SK-N-SH treated with all-trans-retinoic acid at 6 μM for 48 hours (cell line): Measurements from ENCODE around the gene MXRA8.

Experiments used
- ATAC-seq: fragments of 200-7000 bp; cut with Tn5 transposase; 3 replicates; pipeline ENCODE4 v1.9.1; 2020; ENCODE audit warnings: mild to moderate bottlenecking, moderate library complexity
- ARNTL ChIP-seq: fragments of 450-650 bp; formaldehyde crosslinking; IDR thresholded peaks from 2 replicates; pipeline ENCODE4 v1.5.0; 2020; ENCODE audit warnings: low read depth, mild to moderate bottlenecking, moderate library complexity, borderline replicate concordance
- BACH2 ChIP-seq: fragments of 250-450 bp; sonication (Bioruptor Pico); IDR thresholded peaks from 2 replicates; pipeline ENCODE4 v1.9.0; 2021; ENCODE audit warnings: mild to moderate bottlenecking, borderline replicate concordance
- CSDC2 ChIP-seq: fragments of 250-450 bp; sonication (Bioruptor Pico); IDR thresholded peaks from 2 replicates; pipeline ENCODE4 v1.5.0; 2020; ENCODE audit warnings: mild to moderate bottlenecking, moderate library complexity
- ESRRG ChIP-seq: fragments of 250-450 bp; sonication (Bioruptor Pico); IDR thresholded peaks from 2 replicates; pipeline ENCODE4 v1.6.1; 2021; ENCODE audit warnings: mild to moderate bottlenecking
- ISL1 ChIP-seq: fragments of 250-450 bp; sonication (Bioruptor Pico); IDR thresholded peaks from 2 replicates; pipeline ENCODE4 v2.1.2; 2022; ENCODE audit warnings: mild to moderate bottlenecking, moderate library complexity
- OSR1 ChIP-seq: fragments of 250-450 bp; sonication (Bioruptor Pico); IDR thresholded peaks from 2 replicates; pipeline ENCODE4 v1.8.0; 2022; ENCODE audit warnings: moderate library complexity, mild to moderate bottlenecking, inconsistent platforms
- TOX ChIP-seq: fragments of 250-450 bp; sonication (Bioruptor Pico); IDR thresholded peaks from 2 replicates; pipeline ENCODE4 v1.8.0; 2021; ENCODE audit warnings: mild to moderate bottlenecking, moderate library complexity, borderline replicate concordance
- ZC3H10 ChIP-seq: fragments of 250-450 bp; sonication (Bioruptor Pico); IDR thresholded peaks from 2 replicates; pipeline ENCODE4 v1.5.1; 2021; ENCODE audit warnings: mild to moderate bottlenecking, moderate library complexity
- ZFP3 ChIP-seq: fragments of 250-450 bp; sonication (Bioruptor Pico); IDR thresholded peaks from 2 replicates; pipeline ENCODE4 v1.5.0; 2020; ENCODE audit warnings: mild to moderate bottlenecking, moderate library complexity
- ZFP30 ChIP-seq: fragments of 450-650 bp; formaldehyde crosslinking; IDR thresholded peaks from 2 replicates; pipeline ENCODE4 v1.5.0; 2022; ENCODE audit warnings: mild to moderate bottlenecking, moderate library complexity
- ZNF565 ChIP-seq: fragments of 450-650 bp; formaldehyde crosslinking; conservative IDR thresholded peaks from 2 replicates; pipeline ENCODE4 v1.5.0; 2020; ENCODE audit warnings: low read depth, mild to moderate bottlenecking, moderate library complexity
- ZNF8 ChIP-seq: fragments of 450-650 bp; formaldehyde crosslinking; IDR thresholded peaks from 2 replicates; pipeline ENCODE4 v1.5.0; 2020; ENCODE audit warnings: mild to moderate bottlenecking, moderate library complexity
- TF ChIP-seq, protein P1 (sequence below): fragments of 250-450 bp; sonication (Bioruptor Pico); IDR thresholded peaks from 2 replicates; pipeline ENCODE4 v1.5.1; 2021; ENCODE audit warnings: mild to moderate bottlenecking, moderate library complexity
- TF ChIP-seq, protein P2 (sequence below): fragments of 250-450 bp; sonication (Bioruptor Pico); IDR thresholded peaks from 2 replicates; pipeline ENCODE4 v1.5.0; 2020; ENCODE audit warnings: mild to moderate bottlenecking, moderate library complexity
- TF ChIP-seq, protein P3 (sequence below): fragments of 250-450 bp; sonication (Bioruptor Pico); IDR thresholded peaks from 2 replicates; pipeline ENCODE4 v1.5.1; 2020; ENCODE audit warnings: low read depth, mild to moderate bottlenecking, moderate library complexity
- TF ChIP-seq, protein P4 (sequence below): fragments of 250-450 bp; sonication (Bioruptor Pico); IDR thresholded peaks from 2 replicates; pipeline ENCODE4 v1.8.0; 2021; ENCODE audit warnings: low read depth, mild to moderate bottlenecking, moderate library complexity, borderline replicate concordance

The MXRA8 gene

DNA sequence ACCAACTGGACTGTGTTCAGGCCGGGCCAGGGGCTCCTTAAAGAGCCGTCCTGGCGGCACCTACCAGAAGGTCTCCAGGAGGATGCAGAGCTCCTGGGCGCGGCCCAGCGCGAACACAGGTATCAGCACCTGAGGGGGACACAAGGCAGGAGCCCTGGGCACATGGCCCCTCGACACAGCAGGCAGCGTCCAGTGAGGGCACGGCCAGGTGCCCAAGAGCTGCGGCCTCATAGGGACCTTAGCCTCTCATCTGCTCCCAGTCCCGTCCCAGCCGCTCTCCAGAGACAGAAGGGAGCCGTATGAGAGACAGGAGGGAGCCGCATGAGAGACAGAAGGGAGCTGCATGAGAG lies 44.1 kb downstream of the MXRA8 start:
- TF ChIP-seq TOX = no peak
- TF ChIP-seq, protein P1, sequence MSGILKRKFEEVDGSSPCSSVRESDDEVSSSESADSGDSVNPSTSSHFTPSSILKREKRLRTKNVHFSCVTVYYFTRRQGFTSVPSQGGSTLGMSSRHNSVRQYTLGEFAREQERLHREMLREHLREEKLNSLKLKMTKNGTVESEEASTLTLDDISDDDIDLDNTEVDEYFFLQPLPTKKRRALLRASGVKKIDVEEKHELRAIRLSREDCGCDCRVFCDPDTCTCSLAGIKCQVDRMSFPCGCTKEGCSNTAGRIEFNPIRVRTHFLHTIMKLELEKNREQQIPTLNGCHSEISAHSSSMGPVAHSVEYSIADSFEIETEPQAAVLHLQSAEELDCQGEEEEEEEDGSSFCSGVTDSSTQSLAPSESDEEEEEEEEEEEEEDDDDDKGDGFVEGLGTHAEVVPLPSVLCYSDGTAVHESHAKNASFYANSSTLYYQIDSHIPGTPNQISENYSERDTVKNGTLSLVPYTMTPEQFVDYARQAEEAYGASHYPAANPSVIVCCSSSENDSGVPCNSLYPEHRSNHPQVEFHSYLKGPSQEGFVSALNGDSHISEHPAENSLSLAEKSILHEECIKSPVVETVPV (CRISPR knock-in tag) = no peak
- no peak for TF ChIP-seq ARNTL (CRISPR knock-in tag)
- no peak for TF ChIP-seq ZNF565 (CRISPR knock-in tag)
- no peak for TF ChIP-seq CSDC2
- TF ChIP-seq ZFP3 (CRISPR knock-in tag) = no peak
- no peak for ATAC-seq

DNA sequence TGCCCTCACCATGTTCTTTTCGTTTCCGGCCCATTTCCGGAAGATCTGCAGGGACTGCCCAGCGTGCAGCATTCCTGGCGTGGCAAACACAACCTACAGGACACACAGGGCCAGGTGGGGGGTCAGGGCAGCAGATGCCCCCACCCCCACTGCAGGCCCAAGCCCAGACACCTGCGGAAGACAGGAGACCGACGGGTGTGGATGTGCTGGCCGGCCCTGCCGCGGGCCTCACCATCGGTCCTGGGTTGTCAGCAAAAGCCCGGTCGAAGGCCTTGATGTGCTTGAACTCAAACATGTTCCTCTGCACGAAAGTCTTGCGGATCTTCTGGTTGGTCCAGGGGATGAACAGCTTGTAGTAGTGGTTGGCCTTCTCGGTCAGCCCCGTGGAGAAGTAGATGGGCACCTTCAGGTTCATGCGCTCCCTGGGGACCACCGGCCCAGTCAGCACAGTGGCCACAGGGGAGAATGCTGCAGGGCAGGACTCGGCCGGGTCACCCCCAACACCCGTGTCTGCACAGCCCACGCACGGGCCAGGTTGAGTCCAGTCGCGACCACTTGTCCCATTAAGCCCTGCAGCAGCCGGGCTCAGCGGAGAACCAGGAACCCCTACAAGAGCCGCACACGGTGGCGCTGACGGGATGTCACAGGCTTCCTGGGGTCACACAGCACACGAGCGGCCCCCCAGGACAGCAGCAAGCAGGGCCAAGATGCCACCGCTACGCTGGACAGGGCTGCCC lies 44.7 kb downstream of the MXRA8 start:
- no peak for TF ChIP-seq ISL1 (CRISPR knock-in tag)
- TF ChIP-seq ZNF8 (CRISPR knock-in tag) = no peak
- no peak for TF ChIP-seq CSDC2
- TF ChIP-seq TOX = no peak
- TF ChIP-seq OSR1 (CRISPR knock-in tag) = no peak
- TF ChIP-seq BACH2 (CRISPR knock-in tag) = no peak

DNA sequence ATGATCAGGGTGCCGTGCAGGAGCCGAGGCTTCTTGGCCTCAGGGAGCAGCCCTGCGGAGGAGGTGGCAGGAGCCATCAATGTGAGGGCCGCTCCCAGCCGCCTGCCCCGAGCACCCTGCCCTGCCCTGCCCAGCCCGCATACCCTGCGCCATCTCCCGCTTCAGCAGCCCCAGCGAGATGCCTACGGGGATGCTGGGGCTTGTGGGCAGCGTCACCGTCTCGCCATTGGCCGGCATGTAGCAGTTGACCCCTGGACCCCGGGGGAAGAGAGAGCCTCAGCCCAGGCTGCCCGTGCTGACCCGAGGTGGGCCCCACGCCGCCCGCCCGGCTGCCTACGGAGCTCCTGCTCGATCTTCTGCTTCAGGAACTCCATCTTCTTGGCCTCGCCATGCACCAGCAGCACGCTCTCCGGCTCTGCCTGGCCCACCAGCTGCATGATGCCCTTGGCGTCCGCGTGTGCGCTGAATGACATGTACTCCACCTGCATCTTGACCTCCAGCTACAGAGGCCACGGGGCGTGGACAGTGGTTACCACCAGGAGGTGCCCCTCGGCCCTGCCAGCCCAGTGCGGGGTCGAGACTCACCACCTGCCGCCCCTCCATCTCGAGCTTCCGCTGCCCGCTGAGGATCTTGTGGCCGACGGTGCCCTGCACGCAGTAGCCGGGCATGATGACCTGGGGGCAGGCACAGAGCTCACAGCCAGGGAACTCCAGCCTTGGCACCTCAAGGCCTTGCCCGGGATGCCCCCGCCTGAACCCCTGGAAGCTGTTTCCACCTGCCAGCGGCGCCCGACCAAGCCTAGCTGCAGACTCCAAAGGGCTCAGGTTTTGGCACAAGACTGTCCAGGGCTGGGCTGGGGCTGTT lies 45.7 kb downstream of the MXRA8 start:
- no peak for ATAC-seq

More for the DNA sequence above, 44.7 kb downstream of the MXRA8 start:
- no peak for ATAC-seq

More for the DNA sequence above, 45.7 kb downstream of the MXRA8 start:
- TF ChIP-seq TOX (no peak), CSDC2 (no peak), OSR1 (CRISPR knock-in tag) (no peak), ZFP30 (CRISPR knock-in tag) (no peak), ZC3H10 (CRISPR knock-in tag) (no peak), ZNF8 (CRISPR knock-in tag) (no peak), ESRRG (no peak)
- TF ChIP-seq, protein P2, sequence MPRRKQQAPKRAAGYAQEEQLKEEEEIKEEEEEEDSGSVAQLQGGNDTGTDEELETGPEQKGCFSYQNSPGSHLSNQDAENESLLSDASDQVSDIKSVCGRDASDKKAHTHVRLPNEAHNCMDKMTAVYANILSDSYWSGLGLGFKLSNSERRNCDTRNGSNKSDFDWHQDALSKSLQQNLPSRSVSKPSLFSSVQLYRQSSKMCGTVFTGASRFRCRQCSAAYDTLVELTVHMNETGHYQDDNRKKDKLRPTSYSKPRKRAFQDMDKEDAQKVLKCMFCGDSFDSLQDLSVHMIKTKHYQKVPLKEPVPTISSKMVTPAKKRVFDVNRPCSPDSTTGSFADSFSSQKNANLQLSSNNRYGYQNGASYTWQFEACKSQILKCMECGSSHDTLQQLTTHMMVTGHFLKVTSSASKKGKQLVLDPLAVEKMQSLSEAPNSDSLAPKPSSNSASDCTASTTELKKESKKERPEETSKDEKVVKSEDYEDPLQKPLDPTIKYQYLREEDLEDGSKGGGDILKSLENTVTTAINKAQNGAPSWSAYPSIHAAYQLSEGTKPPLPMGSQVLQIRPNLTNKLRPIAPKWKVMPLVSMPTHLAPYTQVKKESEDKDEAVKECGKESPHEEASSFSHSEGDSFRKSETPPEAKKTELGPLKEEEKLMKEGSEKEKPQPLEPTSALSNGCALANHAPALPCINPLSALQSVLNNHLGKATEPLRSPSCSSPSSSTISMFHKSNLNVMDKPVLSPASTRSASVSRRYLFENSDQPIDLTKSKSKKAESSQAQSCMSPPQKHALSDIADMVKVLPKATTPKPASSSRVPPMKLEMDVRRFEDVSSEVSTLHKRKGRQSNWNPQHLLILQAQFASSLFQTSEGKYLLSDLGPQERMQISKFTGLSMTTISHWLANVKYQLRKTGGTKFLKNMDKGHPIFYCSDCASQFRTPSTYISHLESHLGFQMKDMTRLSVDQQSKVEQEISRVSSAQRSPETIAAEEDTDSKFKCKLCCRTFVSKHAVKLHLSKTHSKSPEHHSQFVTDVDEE (CRISPR knock-in tag) = no peak
- TF ChIP-seq, protein P3, sequence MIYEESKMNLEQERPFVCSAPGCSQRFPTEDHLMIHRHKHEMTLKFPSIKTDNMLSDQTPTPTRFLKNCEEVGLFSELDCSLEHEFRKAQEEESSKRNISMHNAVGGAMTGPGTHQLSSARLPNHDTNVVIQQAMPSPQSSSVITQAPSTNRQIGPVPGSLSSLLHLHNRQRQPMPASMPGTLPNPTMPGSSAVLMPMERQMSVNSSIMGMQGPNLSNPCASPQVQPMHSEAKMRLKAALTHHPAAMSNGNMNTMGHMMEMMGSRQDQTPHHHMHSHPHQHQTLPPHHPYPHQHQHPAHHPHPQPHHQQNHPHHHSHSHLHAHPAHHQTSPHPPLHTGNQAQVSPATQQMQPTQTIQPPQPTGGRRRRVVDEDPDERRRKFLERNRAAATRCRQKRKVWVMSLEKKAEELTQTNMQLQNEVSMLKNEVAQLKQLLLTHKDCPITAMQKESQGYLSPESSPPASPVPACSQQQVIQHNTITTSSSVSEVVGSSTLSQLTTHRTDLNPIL (CRISPR knock-in tag) = no peak
- TF ChIP-seq, protein P4, sequence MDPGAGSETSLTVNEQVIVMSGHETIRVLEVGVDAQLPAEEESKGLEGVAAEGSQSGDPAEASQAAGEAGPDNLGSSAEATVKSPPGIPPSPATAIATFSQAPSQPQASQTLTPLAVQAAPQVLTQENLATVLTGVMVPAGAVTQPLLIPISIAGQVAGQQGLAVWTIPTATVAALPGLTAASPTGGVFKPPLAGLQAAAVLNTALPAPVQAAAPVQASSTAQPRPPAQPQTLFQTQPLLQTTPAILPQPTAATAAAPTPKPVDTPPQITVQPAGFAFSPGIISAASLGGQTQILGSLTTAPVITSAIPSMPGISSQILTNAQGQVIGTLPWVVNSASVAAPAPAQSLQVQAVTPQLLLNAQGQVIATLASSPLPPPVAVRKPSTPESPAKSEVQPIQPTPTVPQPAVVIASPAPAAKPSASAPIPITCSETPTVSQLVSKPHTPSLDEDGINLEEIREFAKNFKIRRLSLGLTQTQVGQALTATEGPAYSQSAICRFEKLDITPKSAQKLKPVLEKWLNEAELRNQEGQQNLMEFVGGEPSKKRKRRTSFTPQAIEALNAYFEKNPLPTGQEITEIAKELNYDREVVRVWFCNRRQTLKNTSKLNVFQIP (CRISPR knock-in tag) = no peak
- TF ChIP-seq, all 23 proteins: peak for 0
